ENCODE measurements around the gene HOXC13. TPM values are rescaled to one million over a fixed set of nuclear protein-coding genes. Genes with fewer than 3 reads are reported as not detected.

Gene HOXC13
- total RNA-seq, 1 experiment from 2014 or later: 0.09 TPM

DNA sequence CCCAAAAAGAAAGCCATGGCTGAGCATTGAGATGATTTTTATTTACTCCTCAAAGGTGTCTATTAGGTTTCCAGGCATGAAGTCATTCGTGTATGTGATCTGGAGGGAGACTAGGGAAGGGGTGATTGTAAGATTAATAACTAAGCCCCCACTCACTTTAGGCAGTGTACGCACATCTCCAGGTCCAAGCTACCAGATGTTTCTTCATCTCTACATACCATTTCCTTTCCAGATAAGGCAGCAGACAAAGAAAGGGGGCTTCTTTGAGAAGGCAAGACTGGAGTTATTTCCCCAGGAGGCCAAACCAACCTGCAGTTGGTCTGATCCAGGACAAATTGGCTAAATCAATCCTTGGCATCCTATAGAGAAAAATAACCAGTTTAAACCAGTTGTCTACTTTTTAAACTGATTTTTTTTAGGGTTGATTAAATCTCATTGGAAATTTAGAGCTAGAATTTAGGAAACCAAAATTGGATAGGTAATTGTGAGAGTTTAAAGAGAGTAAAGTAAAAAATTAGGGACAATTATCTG lies 3.9 kb downstream of the HOXC13 start:
- Mint-ChIP-seq H3K36me3 (no peaks in the 10 kb centered on the region), H3K4me1 (peaks cover 16% of the 10 kb centered on the region), H3K4me3 (no peak overlapping the region), H3K9me3 (no peaks in the 10 kb centered on the region), H3K27ac (no peak overlapping the region), H3K27me3 (ENCODE audit: low read depth) (peaks cover 99% of the 10 kb centered on the region)
- no peak for TF ChIP-seq FOXJ3 (CRISPR knock-in tag; IDR thresholded peaks at IDR 0.05; ENCODE audit: borderline replicate concordance)
- TF ChIP-seq, protein P1, sequence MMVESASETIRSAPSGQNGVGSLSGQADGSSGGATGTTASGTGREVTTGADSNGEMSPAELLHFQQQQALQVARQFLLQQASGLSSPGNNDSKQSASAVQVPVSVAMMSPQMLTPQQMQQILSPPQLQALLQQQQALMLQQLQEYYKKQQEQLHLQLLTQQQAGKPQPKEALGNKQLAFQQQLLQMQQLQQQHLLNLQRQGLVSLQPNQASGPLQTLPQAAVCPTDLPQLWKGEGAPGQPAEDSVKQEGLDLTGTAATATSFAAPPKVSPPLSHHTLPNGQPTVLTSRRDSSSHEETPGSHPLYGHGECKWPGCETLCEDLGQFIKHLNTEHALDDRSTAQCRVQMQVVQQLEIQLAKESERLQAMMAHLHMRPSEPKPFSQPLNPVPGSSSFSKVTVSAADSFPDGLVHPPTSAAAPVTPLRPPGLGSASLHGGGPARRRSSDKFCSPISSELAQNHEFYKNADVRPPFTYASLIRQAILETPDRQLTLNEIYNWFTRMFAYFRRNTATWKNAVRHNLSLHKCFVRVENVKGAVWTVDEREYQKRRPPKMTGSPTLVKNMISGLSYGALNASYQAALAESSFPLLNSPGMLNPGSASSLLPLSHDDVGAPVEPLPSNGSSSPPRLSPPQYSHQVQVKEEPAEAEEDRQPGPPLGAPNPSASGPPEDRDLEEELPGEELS (CRISPR knock-in tag; IDR thresholded peaks at IDR 0.05): no peak
- TF ChIP-seq, protein P2, sequence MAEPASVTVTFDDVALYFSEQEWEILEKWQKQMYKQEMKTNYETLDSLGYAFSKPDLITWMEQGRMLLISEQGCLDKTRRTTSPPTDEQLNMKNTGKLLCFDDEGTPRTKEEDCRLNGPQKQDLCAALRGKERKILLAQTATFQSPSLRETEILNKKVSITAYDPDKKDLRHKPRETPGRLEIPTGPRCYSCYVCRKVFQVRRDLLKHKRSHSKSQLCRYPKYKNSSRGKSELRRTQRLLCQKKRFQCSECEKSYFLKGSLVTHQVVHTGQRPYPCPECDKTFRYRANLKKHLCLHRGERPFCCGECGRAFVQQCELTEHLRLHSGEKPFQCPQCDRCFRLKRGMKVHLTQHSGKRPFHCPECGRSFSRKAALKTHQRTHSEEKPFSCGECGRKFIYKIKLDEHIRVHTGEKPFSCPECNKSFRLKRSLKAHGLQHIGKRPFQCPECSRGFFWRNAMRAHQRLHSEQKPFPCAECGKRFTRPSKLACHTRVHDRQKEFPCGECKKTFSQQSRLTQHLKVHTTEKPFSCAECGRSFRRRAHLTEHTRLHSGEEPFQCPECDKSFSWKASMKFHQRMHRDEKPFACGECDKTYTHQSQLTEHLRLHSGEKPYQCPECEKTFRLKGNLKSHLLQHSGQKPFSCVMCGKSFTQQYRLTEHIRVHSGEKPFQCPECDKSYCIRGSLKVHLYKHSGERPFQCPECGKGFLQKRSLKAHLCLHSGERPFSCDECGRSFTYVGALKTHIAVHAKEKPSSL (CRISPR knock-in tag; conservative IDR thresholded peaks at IDR 0.05): no peak
- TF ChIP-seq ZNF512 (CRISPR knock-in tag; IDR thresholded peaks at IDR 0.05; ENCODE audit: borderline replicate concordance): no peak
- no peak for TF ChIP-seq ZNF423 (CRISPR knock-in tag; IDR thresholded peaks at IDR 0.05)
- TF ChIP-seq SP1 (CRISPR knock-in tag; conservative IDR thresholded peaks at IDR 0.05): no peak
- no peak for TF ChIP-seq KAT7 (CRISPR knock-in tag; IDR thresholded peaks at IDR 0.05; ENCODE audit: borderline replicate concordance)
- no peak for TF ChIP-seq STAT6 (CRISPR knock-in tag; conservative IDR thresholded peaks at IDR 0.05; ENCODE audit: low read depth)
- TF ChIP-seq MYBL2 (CRISPR knock-in tag; IDR thresholded peaks at IDR 0.05): no peak
- no peak for TF ChIP-seq JAZF1 (CRISPR knock-in tag; IDR thresholded peaks at IDR 0.05)
- TF ChIP-seq FOXK1 (CRISPR knock-in tag; IDR thresholded peaks at IDR 0.05): no peak
- TF ChIP-seq TEAD4 (CRISPR knock-in tag; IDR thresholded peaks at IDR 0.05): no peak
- TF ChIP-seq SMAD4 (CRISPR knock-in tag; IDR thresholded peaks at IDR 0.05): no peak
- TF ChIP-seq CBFB (CRISPR knock-in tag; IDR thresholded peaks at IDR 0.05; ENCODE audit: low read depth): no peak
- TF ChIP-seq ZNF138 (CRISPR knock-in tag; conservative IDR thresholded peaks at IDR 0.05): no peak
- no peak for TF ChIP-seq ESRRA (CRISPR knock-in tag; IDR thresholded peaks at IDR 0.05; ENCODE audit: borderline replicate concordance)
- no peak for TF ChIP-seq PRRX2 (CRISPR knock-in tag; IDR thresholded peaks at IDR 0.05)
- TF ChIP-seq, protein P3, sequence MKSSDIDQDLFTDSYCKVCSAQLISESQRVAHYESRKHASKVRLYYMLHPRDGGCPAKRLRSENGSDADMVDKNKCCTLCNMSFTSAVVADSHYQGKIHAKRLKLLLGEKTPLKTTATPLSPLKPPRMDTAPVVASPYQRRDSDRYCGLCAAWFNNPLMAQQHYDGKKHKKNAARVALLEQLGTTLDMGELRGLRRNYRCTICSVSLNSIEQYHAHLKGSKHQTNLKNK (CRISPR knock-in tag; IDR thresholded peaks at IDR 0.05): no peak
- no peak for ATAC-seq
- no peak for DNase-seq (ENCODE audit: low spot score)
- ChIA-PET POLR2A (no interaction called here), CTCF (no interaction called here)
